ENCODE data around the gene KRT9.
A peak's percentile ranks its signal among the peaks of the same experiment; 100 is the strongest.
"Not testable (repeated sequence)": the region's sequence is repeated elsewhere in the genome, so short reads cannot be mapped to it uniquely, and the experiment has no call there.

KRT9 gene

GRCh38 chr17:41571561-41572434, at the start of gene KRT9:
TSS of gene KRT9 (minus strand) at chr17:41572059. CDS start at chr17:41571992, 67 bp downstream.
- DNase-seq = no peak

GRCh38 chr17:41621435-41621817, 49.6 kb upstream of the KRT9 start:
- DNase-seq = not testable (repeated sequence)

- no peak for DNase-seq
These were observed 49.0 kb upstream of the KRT9 start for GRCh38 chr17:41620583-41621434.

- not testable (repeated sequence) for DNase-seq
These were observed 48.2 kb upstream of the KRT9 start for GRCh38 chr17:41619927-41620582.

- no peak for DNase-seq
These were observed 47.4 kb upstream of the KRT9 start for GRCh38 chr17:41619036-41619926.

GRCh38 chr17:41618341-41619035, 46.6 kb upstream of the KRT9 start:
- no peak for DNase-seq

GRCh38 chr17:41617698-41618097, 45.8 kb upstream of the KRT9 start:
- DNase-seq = no peak

GRCh38 chr17:41617136-41617535, 45.3 kb upstream of the KRT9 start:
- no peak for DNase-seq

- DNase-seq = not testable (repeated sequence)
These were observed 44.6 kb upstream of the KRT9 start for GRCh38 chr17:41616486-41616885.

GRCh38 chr17:41615454-41615853, 43.6 kb upstream of the KRT9 start:
- no peak for DNase-seq

- DNase-seq = peak in 3 of 51 donors; percentile 13 to 20 (median 16)
These were observed 42.9 kb upstream of the KRT9 start for GRCh38 chr17:41614767-41615166.

GRCh38 chr17:41614098-41614497, 42.2 kb upstream of the KRT9 start:
- DNase-seq = no peak

GRCh38 chr17:41613277-41614082, 41.6 kb upstream of the KRT9 start:
- DNase-seq = no peak

GRCh38 chr17:41612376-41613160, 40.7 kb upstream of the KRT9 start, which contains the start of gene KRT16:
TSS of gene KRT16 (minus strand) at chr17:41612767. CDS start at chr17:41612688, 79 bp downstream.
- not testable (repeated sequence) for DNase-seq

GRCh38 chr17:41610965-41611640, 39.2 kb upstream of the KRT9 start:
- no peak for DNase-seq

- not testable (repeated sequence) for DNase-seq
These were observed 38.2 kb upstream of the KRT9 start for GRCh38 chr17:41610061-41610517.

- DNase-seq = not testable (repeated sequence)
These were observed 35.1 kb upstream of the KRT9 start for GRCh38 chr17:41606930-41607329.

- DNase-seq = no peak
These were observed 30.7 kb upstream of the KRT9 start for GRCh38 chr17:41602524-41602923.

Measured in hypothalamus (tissue), 51 donors.